ENCODE measurements around the gene PIK3R2.

DNA sequence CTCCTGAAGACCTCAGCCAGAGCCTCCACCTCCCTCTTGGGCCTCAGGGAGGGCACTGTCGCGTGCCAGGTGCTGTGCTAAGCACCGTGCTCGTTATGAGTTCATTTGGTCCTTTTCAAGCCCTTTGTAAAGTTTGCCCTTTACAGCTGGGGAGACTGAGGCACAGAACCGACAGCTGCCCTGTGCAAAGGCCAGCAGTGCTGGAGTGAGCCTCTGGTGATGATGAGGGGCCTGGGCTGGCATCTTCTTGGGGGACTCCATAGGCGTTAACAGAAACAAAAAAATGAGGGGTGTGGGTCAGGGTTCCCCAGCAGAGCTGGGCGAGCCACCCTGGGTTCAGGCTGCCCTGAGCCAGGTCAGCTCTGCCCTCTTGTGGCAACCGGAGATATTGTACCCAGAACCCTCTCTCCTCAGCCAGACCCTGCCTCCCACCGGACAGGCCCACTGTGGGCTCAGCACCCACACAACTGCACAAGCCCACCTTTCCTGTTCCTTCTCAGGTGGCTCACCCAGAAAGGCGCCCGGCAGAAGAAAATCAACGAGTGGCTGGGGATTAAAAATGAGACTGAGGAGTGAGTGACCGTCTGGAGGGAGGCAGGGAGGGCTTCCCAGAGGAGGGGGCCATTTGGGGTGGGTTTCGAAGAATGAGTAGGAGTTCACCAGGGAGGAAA lies 15.1 kb downstream of the PIK3R2 start:
- TF ChIP-seq, protein P1, sequence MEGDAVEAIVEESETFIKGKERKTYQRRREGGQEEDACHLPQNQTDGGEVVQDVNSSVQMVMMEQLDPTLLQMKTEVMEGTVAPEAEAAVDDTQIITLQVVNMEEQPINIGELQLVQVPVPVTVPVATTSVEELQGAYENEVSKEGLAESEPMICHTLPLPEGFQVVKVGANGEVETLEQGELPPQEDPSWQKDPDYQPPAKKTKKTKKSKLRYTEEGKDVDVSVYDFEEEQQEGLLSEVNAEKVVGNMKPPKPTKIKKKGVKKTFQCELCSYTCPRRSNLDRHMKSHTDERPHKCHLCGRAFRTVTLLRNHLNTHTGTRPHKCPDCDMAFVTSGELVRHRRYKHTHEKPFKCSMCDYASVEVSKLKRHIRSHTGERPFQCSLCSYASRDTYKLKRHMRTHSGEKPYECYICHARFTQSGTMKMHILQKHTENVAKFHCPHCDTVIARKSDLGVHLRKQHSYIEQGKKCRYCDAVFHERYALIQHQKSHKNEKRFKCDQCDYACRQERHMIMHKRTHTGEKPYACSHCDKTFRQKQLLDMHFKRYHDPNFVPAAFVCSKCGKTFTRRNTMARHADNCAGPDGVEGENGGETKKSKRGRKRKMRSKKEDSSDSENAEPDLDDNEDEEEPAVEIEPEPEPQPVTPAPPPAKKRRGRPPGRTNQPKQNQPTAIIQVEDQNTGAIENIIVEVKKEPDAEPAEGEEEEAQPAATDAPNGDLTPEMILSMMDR (IDR thresholded peaks at IDR 0.05): peak; percentile 71 to 78 (median 75)
- TF ChIP-seq POLR2A (IDR thresholded peaks at IDR 0.05): no peak

All from transverse colon (tissue), 3 donors.